GM20431 (cell line): ENCODE measurements around the gene PCDHGB6.
"Not testable (repeated sequence)": the region's sequence is repeated elsewhere in the genome, so short reads cannot be mapped to it uniquely, and the experiment has no call there.

Experiments
- in situ Hi-C: fragments of 300-500 bp; cut with MseI, MboI; formaldehyde crosslinking; loops from one replicate; pipeline ENCODE4 v1.15.0; 2020; ENCODE audit warnings: low sequenced_read_pairs; ENCODE audit not compliant: unreplicated experiment

The PCDHGB6 gene

GRCh38 chr5:141407790-141408505 is at the start of gene PCDHGB6:
PCDHGB6 (plus strand) TSS chr5:141408021; CDS start chr5:141408203, 182 bp downstream.
- in situ Hi-C loops = not testable (repeated sequence)

- in situ Hi-C loops = no loop called here
These were observed 47.9 kb upstream of the PCDHGB6 start, which contains the start of gene PCDHGB2 for GRCh38 chr5:141359790-141360426. PCDHGB2 (plus strand) TSS chr5:141359994; CDS start chr5:141360136, 142 bp downstream.

GRCh38 chr5:141360685-141361084 is 47.1 kb upstream of the PCDHGB6 start:
- in situ Hi-C loops = no loop called here

GRCh38 chr5:141362719-141363118 is 45.1 kb upstream of the PCDHGB6 start:
- in situ Hi-C loops = no loop called here

- in situ Hi-C loops = no loop called here
These were observed 43.7 kb upstream of the PCDHGB6 start, which contains the start of gene PCDHGA5 for GRCh38 chr5:141363952-141364660. PCDHGA5 (plus strand) TSS chr5:141364162; CDS start chr5:141364331, 169 bp downstream.

GRCh38 chr5:141366016-141366896 is 41.6 kb upstream of the PCDHGB6 start:
- in situ Hi-C loops = no loop called here

GRCh38 chr5:141369994-141370848 is 37.6 kb upstream of the PCDHGB6 start, which contains the start of gene PCDHGB3:
PCDHGB3 (plus strand) TSS chr5:141370242; CDS start chr5:141370395, 153 bp downstream.
- in situ Hi-C loops = no loop called here

GRCh38 chr5:141371572-141372475 is 36.0 kb upstream of the PCDHGB6 start:
- in situ Hi-C loops = no loop called here

- in situ Hi-C loops = no loop called here
These were observed 34.0 kb upstream of the PCDHGB6 start, which contains the start of gene PCDHGA6 for GRCh38 chr5:141373673-141374317. PCDHGA6 (plus strand) TSS chr5:141373891; CDS start chr5:141374084, 193 bp downstream.

GRCh38 chr5:141374627-141375026 is 33.2 kb upstream of the PCDHGB6 start:
- in situ Hi-C loops = no loop called here

- in situ Hi-C loops = not testable (repeated sequence)
These were observed 32.2 kb upstream of the PCDHGB6 start for GRCh38 chr5:141375444-141376155.

- in situ Hi-C loops = no loop called here
These were observed 25.1 kb upstream of the PCDHGB6 start, which contains the start of gene PCDHGA7 for GRCh38 chr5:141382469-141383294. PCDHGA7 (plus strand) TSS chr5:141382742; CDS start chr5:141382900, 158 bp downstream.

GRCh38 chr5:141383345-141383744 is 24.5 kb upstream of the PCDHGB6 start:
- in situ Hi-C loops = no loop called here

GRCh38 chr5:141384471-141385267 is 23.2 kb upstream of the PCDHGB6 start:
- in situ Hi-C loops = no loop called here
